GM19193 (cell line): ENCODE data around the gene SLC35G3.
A peak's percentile ranks its signal among the peaks of the same experiment; 100 is the strongest.
"Not testable (repeated sequence)": the region's sequence is repeated elsewhere in the genome, so short reads cannot be mapped to it uniquely, and the experiment has no call there.

Experiments used
- POLR2A ChIP-seq: IDR thresholded peaks from 4 replicates; pipeline ENCODE4 v1.6.1; 2011; ENCODE audit not compliant: insufficient read depth, insufficient read length; ENCODE audit errors: extremely low read depth

The SLC35G3 gene

DNA sequence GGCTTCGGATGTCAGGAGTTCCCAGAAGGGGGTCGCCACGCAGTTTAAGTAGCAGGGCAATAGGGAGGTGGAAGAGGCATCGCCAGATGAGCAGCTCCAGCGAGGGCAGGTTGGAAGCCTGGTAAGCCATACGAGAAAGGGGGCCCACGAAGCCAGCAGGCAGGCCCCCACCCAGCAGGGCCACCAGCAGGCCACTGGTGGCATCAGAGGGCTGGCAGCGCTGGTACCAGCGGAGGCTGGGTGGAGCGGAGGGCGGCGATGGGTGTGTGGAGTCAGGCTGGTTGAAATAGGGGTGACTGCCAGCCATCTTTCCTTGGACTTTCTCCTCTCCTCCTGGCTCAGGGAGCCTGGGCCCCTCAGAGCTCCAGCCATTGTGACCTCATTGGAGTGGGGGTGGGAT, at the start of gene SLC35G3:
SLC35G3 (minus strand) TSS at position 393 of the 400 bp plus-strand sequence; CDS start at position 307, 86 bp downstream.
- not testable (repeated sequence) for TF ChIP-seq POLR2A

DNA sequence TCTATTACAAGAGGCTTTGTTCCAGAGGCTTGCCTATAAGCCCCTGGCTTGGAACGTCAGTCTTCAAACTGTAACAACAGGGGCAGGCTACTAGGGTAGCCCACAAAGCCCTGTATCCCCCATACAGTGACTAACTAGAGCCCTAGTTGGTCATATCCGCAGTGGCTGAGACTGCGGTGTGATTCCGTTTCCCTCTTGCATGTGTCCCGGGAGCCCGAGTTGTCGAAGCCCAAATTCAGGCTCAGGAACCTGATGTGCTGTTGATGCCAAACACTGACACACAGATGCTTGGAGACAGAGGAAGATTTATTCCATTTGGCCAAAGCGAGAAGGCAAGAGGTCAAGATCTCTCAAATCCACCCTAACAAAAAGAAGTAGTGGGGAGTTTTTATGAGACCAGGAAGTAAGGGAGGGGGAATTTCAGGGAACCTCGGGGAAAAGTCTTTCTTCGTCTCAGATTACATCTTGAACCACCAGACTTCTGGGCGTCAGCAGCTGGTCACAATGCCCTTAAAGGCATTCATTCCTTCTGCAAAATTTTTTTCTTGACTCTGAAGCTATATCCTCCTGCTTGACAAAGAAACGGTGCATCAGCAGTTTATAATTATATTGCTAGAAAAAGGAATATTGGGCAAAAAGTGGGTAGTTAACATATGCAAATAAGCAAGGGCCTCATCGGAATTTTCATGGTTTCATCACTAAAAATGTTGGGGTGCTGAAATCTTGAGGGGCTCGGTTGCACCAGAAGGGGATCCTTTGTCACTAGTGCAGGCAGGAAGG, 49.6 kb upstream of the SLC35G3 start:
- TF ChIP-seq POLR2A, result no peak

DNA sequence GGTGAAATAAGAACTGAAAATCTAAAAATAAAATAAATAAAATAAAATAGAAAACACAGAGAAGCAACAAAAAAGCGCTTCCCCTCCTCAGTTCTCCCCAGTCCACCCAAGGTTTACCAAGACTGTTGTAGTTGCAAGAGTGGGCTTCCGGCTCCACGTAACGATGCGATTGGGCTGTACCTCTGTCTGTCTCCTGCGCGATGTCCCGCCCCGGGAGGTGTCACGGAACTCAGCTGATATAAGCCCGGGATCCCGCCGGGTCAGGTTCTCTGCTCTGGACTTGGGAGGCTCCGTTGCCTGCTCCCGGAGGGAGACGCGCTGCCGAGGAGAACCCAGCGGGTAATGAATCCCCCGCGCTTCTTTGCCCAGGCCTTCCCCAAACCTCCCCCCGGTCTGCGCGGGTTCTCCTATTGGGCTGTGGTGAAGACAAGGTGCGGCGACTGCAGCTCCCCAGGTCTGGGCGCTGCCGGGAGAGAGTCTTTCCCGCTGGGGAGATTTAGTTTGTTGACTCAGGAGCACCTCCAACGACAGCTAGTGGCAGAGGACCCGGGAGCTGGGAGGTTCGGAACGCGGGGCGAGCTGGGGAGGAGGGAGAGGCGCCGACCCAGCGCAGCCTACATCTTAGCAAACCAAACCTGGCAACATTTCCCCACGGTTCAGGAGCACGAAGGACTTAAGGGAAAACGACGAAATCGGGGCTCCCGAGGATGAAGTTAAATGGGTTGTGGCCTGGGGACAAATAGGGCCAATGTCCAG, 48.8 kb upstream of the SLC35G3 start, which contains the start of gene SLFN5:
SLFN5 (plus strand) TSS at position 268 of the 756 bp plus-strand sequence. CDS start 15,619 bp downstream, outside the sequence.
- peak; percentile 82 for TF ChIP-seq POLR2A

GRCh38 chr17:35242158-35242804, 48.1 kb upstream of the SLC35G3 start:
- TF ChIP-seq POLR2A, result no peak

GRCh38 chr17:35241520-35241919, 47.3 kb upstream of the SLC35G3 start:
- no peak for TF ChIP-seq POLR2A

DNA sequence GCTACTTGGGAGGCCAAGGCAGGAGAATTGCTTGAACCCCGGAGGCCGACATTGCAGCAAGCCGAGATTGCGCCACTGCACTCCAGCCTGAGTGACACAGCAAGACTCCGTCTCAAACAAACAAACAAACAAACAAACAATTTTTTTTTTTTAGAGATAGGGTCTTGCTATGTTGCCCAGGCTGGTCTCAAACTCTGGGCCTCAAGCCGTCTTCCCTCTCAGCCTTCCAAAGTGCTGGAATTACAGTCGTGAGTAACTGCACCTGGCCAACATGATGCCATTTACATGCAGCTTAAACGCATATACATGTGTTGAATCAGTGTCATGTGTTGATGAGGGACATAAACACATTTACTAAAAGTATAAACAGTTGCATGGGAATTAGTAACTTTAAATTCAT, 46.7 kb upstream of the SLC35G3 start:
- TF ChIP-seq POLR2A, result no peak

- TF ChIP-seq POLR2A, result no peak
These were observed 45.6 kb upstream of the SLC35G3 start for GRCh38 chr17:35239823-35240222.

DNA sequence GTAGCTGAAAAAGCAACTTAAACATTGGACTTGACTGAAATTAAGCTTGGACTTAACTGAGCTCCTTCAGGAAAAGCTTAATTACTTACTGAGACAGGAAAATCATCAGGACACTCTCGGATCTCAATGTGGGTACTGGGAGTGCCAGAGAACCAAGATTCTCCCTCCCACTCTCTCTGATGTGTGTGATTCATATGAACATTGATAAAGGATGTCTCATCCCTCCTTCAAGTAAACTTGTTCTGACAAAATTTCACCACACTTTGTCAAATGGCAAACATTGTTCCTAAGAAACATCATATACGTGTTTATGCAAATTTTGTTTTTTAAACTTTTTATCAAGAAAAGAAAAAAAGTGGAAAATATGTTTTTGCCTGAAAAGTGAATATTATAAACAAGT, 44.6 kb upstream of the SLC35G3 start:
- no peak for TF ChIP-seq POLR2A

GRCh38 chr17:35236821-35237220, 42.6 kb upstream of the SLC35G3 start:
- no peak for TF ChIP-seq POLR2A

DNA sequence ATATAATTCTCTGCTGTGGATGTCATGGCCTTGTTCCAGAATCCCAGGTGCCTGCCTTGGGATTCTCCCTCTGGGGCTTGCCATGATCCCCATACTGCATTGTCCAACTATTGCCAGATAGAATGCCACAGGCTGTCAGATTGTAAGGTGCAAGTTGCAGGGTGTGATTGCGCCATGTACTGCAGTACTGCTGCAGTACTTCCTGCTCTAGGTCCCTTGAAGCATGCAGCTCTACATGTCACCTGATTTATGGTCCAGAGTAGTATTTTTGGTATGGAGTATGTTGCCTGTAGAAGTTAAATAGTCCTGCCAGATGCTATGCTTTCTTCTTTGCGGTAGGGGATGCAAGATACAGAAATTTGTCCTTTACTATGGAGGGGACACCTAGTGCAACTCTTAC, 41.7 kb upstream of the SLC35G3 start:
- TF ChIP-seq POLR2A, result no peak

DNA sequence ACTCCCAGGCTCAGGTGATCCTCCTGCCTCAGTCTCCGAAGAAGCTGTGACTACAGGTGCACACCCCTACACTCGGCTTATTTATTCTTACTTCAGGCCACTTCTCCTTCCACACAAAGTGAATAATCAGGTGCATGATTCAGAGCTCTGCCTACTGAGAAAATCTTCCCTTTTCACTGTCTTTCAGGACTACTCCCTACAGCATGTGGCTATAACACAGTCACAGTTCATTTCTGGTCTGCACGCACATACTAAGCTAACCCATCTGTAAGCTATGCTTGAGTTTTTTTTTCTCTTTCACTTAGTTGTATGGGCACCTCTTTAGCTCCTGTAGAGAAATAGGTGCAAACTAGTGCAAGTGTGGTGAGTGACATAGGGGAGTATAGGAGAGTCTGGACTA, 41.1 kb upstream of the SLC35G3 start:
- TF ChIP-seq POLR2A, result no peak

- TF ChIP-seq POLR2A, result no peak
These were observed 35.4 kb upstream of the SLC35G3 start for GRCh38 chr17:35229638-35230037.

DNA sequence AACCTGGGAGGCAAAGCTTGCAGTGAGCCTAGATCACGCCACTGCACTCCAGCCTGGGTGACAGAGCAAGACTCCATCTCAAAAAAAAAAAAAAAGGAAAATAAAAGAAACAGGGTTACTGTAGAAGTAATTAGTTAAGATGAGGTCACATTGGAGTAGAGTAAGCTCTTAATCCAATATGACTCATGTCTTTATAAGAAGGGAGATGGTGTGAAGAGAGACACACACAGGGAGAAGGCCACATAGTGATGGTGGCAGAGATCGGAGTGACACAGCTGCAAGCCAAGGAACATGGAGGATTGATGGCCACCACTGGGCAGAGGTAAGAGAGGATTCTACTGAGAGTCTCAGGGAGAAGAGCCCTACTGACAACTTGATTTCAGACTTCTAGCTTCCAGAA, 33.4 kb upstream of the SLC35G3 start:
- no peak for TF ChIP-seq POLR2A

DNA sequence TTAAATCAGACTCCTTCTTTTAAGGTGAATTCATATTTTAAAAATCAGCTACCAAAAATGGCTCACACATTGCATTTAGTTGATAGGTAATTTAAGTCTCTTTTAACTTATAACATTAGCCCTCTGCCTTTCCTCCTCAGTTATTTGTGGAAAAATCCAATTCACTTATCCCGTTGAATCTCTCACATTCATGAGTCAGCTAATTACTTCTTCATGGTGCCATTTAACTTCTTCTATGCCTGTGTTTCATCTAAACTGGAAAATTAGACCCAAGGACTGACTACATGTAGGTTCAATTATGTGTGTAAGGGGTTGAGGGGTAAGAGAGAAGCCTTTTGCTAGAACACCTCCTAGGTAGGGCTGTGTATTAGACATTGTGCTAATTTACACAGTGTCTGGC, 30.2 kb upstream of the SLC35G3 start:
- no peak for TF ChIP-seq POLR2A

DNA sequence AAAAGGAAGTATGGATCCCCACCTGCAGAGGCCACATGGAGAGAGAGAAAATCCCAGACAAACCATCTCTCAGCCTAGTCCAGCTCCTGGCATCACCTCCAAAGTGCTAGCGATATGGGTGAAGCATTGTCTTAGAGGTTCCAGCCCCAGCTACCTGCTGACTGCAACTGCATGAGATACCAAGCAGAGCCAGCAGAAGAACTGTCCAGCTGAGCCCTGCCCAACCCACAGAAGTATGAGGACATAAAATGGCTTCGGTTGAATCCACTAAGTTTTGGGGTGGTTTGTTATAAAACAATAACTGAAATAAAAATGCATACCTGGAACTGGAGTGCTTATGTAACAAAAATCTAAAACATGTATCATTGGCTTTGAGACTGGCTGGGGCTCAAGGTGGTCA, 28.3 kb upstream of the SLC35G3 start:
- TF ChIP-seq POLR2A, result no peak
